SK-N-SH (cell line): Measurements from ENCODE around the gene DNAJB11. TPM values are rescaled to one million over a fixed set of nuclear protein-coding genes. Genes with fewer than 3 reads are reported as not detected.
A peak's percentile ranks its signal among the peaks of the same experiment; 100 is the strongest.

Source experiments
- CTCF ChIA-PET: fragments of 300-600, 350-600 bp; formaldehyde crosslinking; extraction: SDS; loops from one replicate; lab custom pipeline; 2021; lab: Yijun Ruan, JAX
- POLR2A ChIA-PET: fragments of 350-600 bp; sonication (Branson Sonifier 250); formaldehyde crosslinking; extraction: SDS; loops from one replicate; lab custom pipeline; 2020; ENCODE audit warnings: antibody characterized with exemption, inconsistent platforms; lab: Yijun Ruan, JAX
- DNase-seq: peaks from one replicate; pipeline ENCODE4 v3.0.0; 2012
- H2AFZ ChIP-seq: fragments of 200-600 bp; sonication (generic); 2 replicates; pipeline ENCODE4 v1.8.1; 2016; ENCODE audit warnings: antibody characterized with exemption, mild to moderate bottlenecking, low read depth
- H3F3A ChIP-seq: fragments of 200-600 bp; sonication (generic); replicated peaks from 2 replicates; pipeline ENCODE3; 2016; ENCODE audit warnings: antibody characterized with exemption, mild to moderate bottlenecking; ENCODE audit not compliant: insufficient read depth
- H3K27ac ChIP-seq, 2 experiments: fragments of 200-500 bp in 1 of 2; fragments of 200-600 bp in 1 of 2; sonication (Bioruptor generic) in 1 of 2; sonication (generic), shearing (Covaris generic) in 1 of 2; 2 replicates each; pipeline versions ENCODE4 v1.5.1 to v1.6.1; 2014 to 2016; ENCODE audit warnings: low read depth in 2 of 2, inconsistent platforms in 1 of 2, low read length in 1 of 2, mild to moderate bottlenecking in 1 of 2, mixed read lengths in 1 of 2
- H3K27me3 ChIP-seq: fragments of 200-600 bp; sonication (generic), shearing (Covaris generic); 2 replicates; pipeline ENCODE4 v1.6.1; 2016; ENCODE audit warnings: mixed run types; ENCODE audit not compliant: insufficient read depth
- H3K36me3 ChIP-seq, 2 experiments: fragments of 200-500 bp in 1 of 2; fragments of 200-600 bp in 1 of 2; sonication (Bioruptor generic) in 1 of 2; sonication (generic) in 1 of 2; replicated peaks in 1 of 2; 2 replicates each; pipeline versions ENCODE3 to v1.5.1; 2014 to 2016; ENCODE audit warnings: low read length in 1 of 2, mild to moderate bottlenecking in 1 of 2; ENCODE audit not compliant: insufficient read depth in 2 of 2, control insufficient read depth in 1 of 2
- H3K4me1 ChIP-seq, 2 experiments: fragments of 200-500 bp in 1 of 2; fragments of 200-600 bp in 1 of 2; sonication (Bioruptor generic) in 1 of 2; sonication (generic), shearing (Covaris generic) in 1 of 2; 2 replicates each; pipeline versions ENCODE4 v1.5.1 to v1.6.1; 2014 to 2016; ENCODE audit warnings: low read depth in 1 of 2, low read length in 1 of 2, mixed run types in 1 of 2; ENCODE audit not compliant: insufficient read depth in 2 of 2, control insufficient read depth in 1 of 2
- H3K4me2 ChIP-seq: fragments of 200-600 bp; sonication (generic), shearing (Covaris generic); 2 replicates; pipeline ENCODE4 v1.6.1; 2017; ENCODE audit warnings: mixed run types
- H3K4me3 ChIP-seq, 2 experiments: fragments of 200-500 bp in 1 of 2; fragments of 200-600 bp in 1 of 2; sonication (Bioruptor generic) in 1 of 2; sonication (generic), shearing (Covaris generic) in 1 of 2; 2 replicates each; pipeline versions ENCODE4 v1.5.1 to v1.8.1; 2014 to 2016; ENCODE audit warnings: low read depth in 2 of 2, inconsistent platforms in 1 of 2, low read length in 1 of 2, mild to moderate bottlenecking in 1 of 2, mixed read lengths in 1 of 2, moderate library complexity in 1 of 2
- H3K79me2 ChIP-seq: fragments of 200-600 bp; sonication (generic); 2 replicates; pipeline ENCODE4 v1.8.1; 2017; ENCODE audit warnings: mild to moderate bottlenecking; ENCODE audit not compliant: insufficient read depth
- H3K9ac ChIP-seq: fragments of 200-600 bp; sonication (generic); 2 replicates; pipeline ENCODE4 v1.6.1; 2017; ENCODE audit warnings: mixed run types
- H3K9me2 ChIP-seq: fragments of 200-600 bp; sonication (generic); 2 replicates; pipeline ENCODE4 v1.6.1; 2017; ENCODE audit warnings: mixed run types
- H3K9me3 ChIP-seq: fragments of 200-600 bp; sonication (generic); 2 replicates; pipeline ENCODE4 v1.6.1; 2017; ENCODE audit warnings: mixed run types, mild to moderate bottlenecking, moderate library complexity
- H4K20me1 ChIP-seq: fragments of 200-600 bp; sonication (generic); 2 replicates; pipeline ENCODE4 v1.6.1; 2017; ENCODE audit warnings: mild to moderate bottlenecking, mixed run types; ENCODE audit not compliant: insufficient read depth
- ELF1 ChIP-seq: IDR thresholded peaks from 2 replicates; pipeline ENCODE4 v1.4.0; 2012
- EP300 ChIP-seq, 2 experiments: IDR thresholded peaks; 2 replicates each; pipeline versions ENCODE4 v1.4.0 to v1.6.1; 2012; ENCODE audit warnings: borderline replicate concordance in 1 of 2, low read depth in 1 of 2, low read length in 1 of 2
- EZH2phosphoT487 ChIP-seq: fragments of 200-600 bp; sonication (generic); IDR thresholded peaks from 2 replicates; pipeline ENCODE4 v1.6.1; 2017; ENCODE audit warnings: low read depth, mixed run types, mild to moderate bottlenecking, antibody characterized with exemption, moderate library complexity, borderline replicate concordance
- FOSL2 ChIP-seq: IDR thresholded peaks from 2 replicates; pipeline ENCODE4 v1.4.0; 2012; ENCODE audit warnings: low read depth, mild to moderate bottlenecking, moderate library complexity, borderline replicate concordance
- FOXM1 ChIP-seq: IDR thresholded peaks from 2 replicates; pipeline ENCODE4 v1.4.0; 2012; ENCODE audit warnings: low read depth, mild to moderate bottlenecking
- GABPA ChIP-seq: IDR thresholded peaks from 2 replicates; pipeline ENCODE4 v1.4.0; 2012; ENCODE audit warnings: low read depth, mild to moderate bottlenecking
- JUND ChIP-seq: IDR thresholded peaks from 2 replicates; pipeline ENCODE4 v1.4.0; 2012
- MEF2A ChIP-seq: IDR thresholded peaks from 2 replicates; pipeline ENCODE4 v1.4.0; 2012; ENCODE audit warnings: low read depth, borderline replicate concordance
- NFIC ChIP-seq: IDR thresholded peaks from 2 replicates; pipeline ENCODE4 v1.4.0; 2012; ENCODE audit warnings: borderline replicate concordance
- NRF1 ChIP-seq: IDR thresholded peaks from 2 replicates; pipeline ENCODE4 v1.6.1; 2012; ENCODE audit warnings: low read depth, mild to moderate bottlenecking, low read length
- RCOR1 ChIP-seq: fragments of 150-350 bp; IDR thresholded peaks from 2 replicates; pipeline ENCODE4 v1.6.1; 2017; ENCODE audit warnings: antibody characterized with exemption, low read length
- RXRA ChIP-seq: IDR thresholded peaks from 2 replicates; pipeline ENCODE4 v1.4.0; 2012; ENCODE audit warnings: low read depth, mild to moderate bottlenecking, borderline replicate concordance
- SIN3A ChIP-seq: IDR thresholded peaks from 2 replicates; pipeline ENCODE4 v1.6.1; 2012; ENCODE audit warnings: low read depth, mild to moderate bottlenecking, low read length, moderate library complexity, borderline replicate concordance
- TCF12 ChIP-seq: IDR thresholded peaks from 2 replicates; pipeline ENCODE4 v1.4.0; 2012
- TEAD4 ChIP-seq: IDR thresholded peaks from 2 replicates; pipeline ENCODE4 v1.4.0; 2012; ENCODE audit warnings: mild to moderate bottlenecking, borderline replicate concordance; ENCODE audit not compliant: insufficient read depth
- ZBTB33 ChIP-seq: IDR thresholded peaks from 2 replicates; pipeline ENCODE4 v1.4.0; 2012; ENCODE audit warnings: low read depth, borderline replicate concordance
- WGBS: methylation state at CpG from one replicate; pipeline ENCODE4 v1.1.6; 2017; ENCODE audit warnings: low lambda C conversion rate; 5-methylcytosine and 5-hydroxymethylcytosine counted together
- polyA plus RNA-seq, 3 experiments: library from polyadenylated mRNA; depleted of rRNA; stranded (reverse); fragments of >200 nt; gene quantifications; 2 replicates each; pipeline ENCODE4 v1.2.3, GENCODE V29; 2012
- TF ChIP-seq, protein P1 (sequence below): fragments of 200-600 bp; sonication (generic); IDR thresholded peaks from 2 replicates; pipeline ENCODE4 v1.6.1; 2017; ENCODE audit warnings: antibody characterized with exemption, mild to moderate bottlenecking, moderate library complexity

DNAJB11 gene
- polyA plus RNA-seq, 1 of the 3 experiments (the other 2 are of a cell fraction) = 33.3 TPM

- Histone ChIP-seq H2AFZ (no peak overlapping the region; the same call in 1 of the 2 replicates), H3K4me2 (peak overlapping the region; percentile 89)
Observed at GRCh38 chr3:186571644-186572013, 1.1 kb downstream of the DNAJB11 start.

GRCh38 chr3:186577521-186577920 lies 7.0 kb downstream of the DNAJB11 start:
- H3F3A ChIP-seq = no peaks in the 10 kb centered on the region
- no peak overlapping the region for H3K9ac ChIP-seq
- ChIA-PET POLR2A (interaction anchor here (0.6 kb wide), 2 partner anchors 12 to 235 kb away, joined by 3 to 6 read pairs; no protein-coding TSS in a partner anchor), CTCF (interaction anchor here (2.0 kb wide), 1 partner anchor 38 kb away, joined by 7 read pairs; no protein-coding TSS in a partner anchor)
- H3K9me2 ChIP-seq = no peaks in the 10 kb centered on the region
- H3K36me3 ChIP-seq = peaks cover 68 to 93% of the 10 kb centered on the region in 2 experiments
- H3K27me3 ChIP-seq = no peaks in the 10 kb centered on the region
- peaks cover 5% of the 10 kb centered on the region; the same call in 1 of the 2 replicates for H3K79me2 ChIP-seq
- no peaks in the 10 kb centered on the region for H3K4me1 ChIP-seq
- no peak overlapping the region for H3K27ac ChIP-seq
- no peak overlapping the region for H3K4me3 ChIP-seq
- TF ChIP-seq ELF1 = no peak
- TF ChIP-seq, protein P1, sequence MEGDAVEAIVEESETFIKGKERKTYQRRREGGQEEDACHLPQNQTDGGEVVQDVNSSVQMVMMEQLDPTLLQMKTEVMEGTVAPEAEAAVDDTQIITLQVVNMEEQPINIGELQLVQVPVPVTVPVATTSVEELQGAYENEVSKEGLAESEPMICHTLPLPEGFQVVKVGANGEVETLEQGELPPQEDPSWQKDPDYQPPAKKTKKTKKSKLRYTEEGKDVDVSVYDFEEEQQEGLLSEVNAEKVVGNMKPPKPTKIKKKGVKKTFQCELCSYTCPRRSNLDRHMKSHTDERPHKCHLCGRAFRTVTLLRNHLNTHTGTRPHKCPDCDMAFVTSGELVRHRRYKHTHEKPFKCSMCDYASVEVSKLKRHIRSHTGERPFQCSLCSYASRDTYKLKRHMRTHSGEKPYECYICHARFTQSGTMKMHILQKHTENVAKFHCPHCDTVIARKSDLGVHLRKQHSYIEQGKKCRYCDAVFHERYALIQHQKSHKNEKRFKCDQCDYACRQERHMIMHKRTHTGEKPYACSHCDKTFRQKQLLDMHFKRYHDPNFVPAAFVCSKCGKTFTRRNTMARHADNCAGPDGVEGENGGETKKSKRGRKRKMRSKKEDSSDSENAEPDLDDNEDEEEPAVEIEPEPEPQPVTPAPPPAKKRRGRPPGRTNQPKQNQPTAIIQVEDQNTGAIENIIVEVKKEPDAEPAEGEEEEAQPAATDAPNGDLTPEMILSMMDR = no peak
- no peak for TF ChIP-seq RCOR1
- TF ChIP-seq NFIC = no peak
- TF ChIP-seq JUND = no peak
- TF ChIP-seq SIN3A = no peak
- no peak for TF ChIP-seq TCF12
- TF ChIP-seq RXRA = no peak
- TF ChIP-seq GABPA = no peak
- TF ChIP-seq EZH2phosphoT487 = no peak
- no peak for TF ChIP-seq FOSL2
- no peak for TF ChIP-seq MEF2A
- TF ChIP-seq EP300 (IDR thresholded peaks at IDR 0.05; ENCODE audit: borderline replicate concordance in 1 of 2, low read depth in 1 of 2, low read length in 1 of 2) = no peak
- no peak for TF ChIP-seq TEAD4
- TF ChIP-seq FOXM1 = no peak
- no peak overlapping the region for H2AFZ ChIP-seq
- H3K4me2 ChIP-seq = no peak overlapping the region
- no peak for DNase-seq
- 92% methylated on average over 2 of the region's 2 CpGs for WGBS
- no peaks in the 10 kb centered on the region for H3K9me3 ChIP-seq
- H4K20me1 ChIP-seq = no peaks in the 10 kb centered on the region

More at GRCh38 chr3:186571644-186572013, 1.1 kb downstream of the DNAJB11 start:
- Histone ChIP-seq H3K27me3 (no peaks in the 10 kb centered on the region), H3K9me3 (no peaks in the 10 kb centered on the region), H3K4me1 (peaks cover 14 to 16% of the 10 kb centered on the region in 2 experiments), H3K9me2 (no peaks in the 10 kb centered on the region)
- 26% methylated on average over 2 of the region's 2 CpGs for WGBS
- no peak for DNase-seq
- POLR2A ChIA-PET = no interaction called here
- no peak for TF ChIP-seq NRF1
- TF ChIP-seq FOSL2 = no peak
- no peak for TF ChIP-seq ZBTB33
- TF ChIP-seq, all 33 proteins: peak for 0
- Histone ChIP-seq H3F3A (no peaks in the 10 kb centered on the region), H3K27ac (no peak overlapping the region), H3K36me3 (peaks cover 29 to 38% of the 10 kb centered on the region in 2 experiments), H3K9ac (peak overlapping the region; percentile 78), H3K79me2 (peaks cover 33% of the 10 kb centered on the region), H4K20me1 (no peaks in the 10 kb centered on the region), H3K4me3 (peak overlapping the region; percentile 86 to 96)
- CTCF ChIA-PET = interaction anchor here (0.6 to 2.6 kb wide), 4 partner anchors 43 to 628 kb away, joined by 3 to 7 read pairs (median 4); partner anchors contain the start of gene EIF4A2
